ENCODE measurements around the gene GET3.

Gene GET3

DNA sequence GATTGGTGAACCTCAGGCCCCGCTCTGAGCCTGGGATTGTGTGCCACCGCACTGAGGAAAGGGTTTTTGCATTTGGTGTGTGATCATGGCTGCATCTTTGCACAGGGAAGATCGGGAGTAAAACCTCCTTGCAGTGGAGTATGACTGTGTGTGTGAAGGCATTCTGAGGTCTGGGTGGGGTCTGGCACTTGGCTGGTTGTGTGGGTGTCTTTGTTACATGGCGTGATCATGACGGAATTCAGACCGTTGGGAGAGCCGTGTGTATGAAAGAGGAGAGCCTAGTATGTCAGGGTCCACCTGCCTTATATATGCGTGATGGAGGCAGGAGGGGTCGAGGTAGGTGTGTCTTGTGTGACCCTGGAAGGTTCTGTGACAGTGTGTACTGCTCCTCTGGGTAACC is 13.6 kb downstream of the GET3 start:
- in situ Hi-C loops (cut with MboI; ENCODE audit: low sequenced_read_pairs): no loop called here

DNA sequence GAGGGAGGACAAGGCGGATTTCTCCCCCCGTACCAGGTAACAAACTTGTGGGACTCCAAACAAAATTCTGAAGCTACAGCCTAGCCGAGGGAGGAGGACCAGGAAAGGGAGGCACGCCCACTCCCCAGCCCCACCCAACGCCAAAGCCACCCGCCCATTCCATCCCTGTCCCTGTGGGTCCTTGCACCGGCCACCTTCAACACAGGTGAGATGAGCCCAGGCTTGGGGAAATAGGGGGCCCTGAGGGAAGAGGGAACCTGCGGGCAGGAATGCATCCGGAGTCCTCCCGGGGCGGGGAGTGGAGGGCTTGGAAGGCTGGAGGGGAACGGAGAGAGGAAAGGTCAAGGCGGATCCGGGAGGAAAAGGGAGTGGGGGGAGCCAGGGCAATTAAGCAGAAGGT is 14.3 kb downstream of the GET3 start, which contains the start of gene BEST2:
Gene BEST2 (plus strand): TSS at position 157 of the 400 bp plus-strand sequence. CDS start 802 bp downstream, outside the sequence.
- in situ Hi-C loops (cut with MboI; ENCODE audit: low sequenced_read_pairs): no loop called here

DNA sequence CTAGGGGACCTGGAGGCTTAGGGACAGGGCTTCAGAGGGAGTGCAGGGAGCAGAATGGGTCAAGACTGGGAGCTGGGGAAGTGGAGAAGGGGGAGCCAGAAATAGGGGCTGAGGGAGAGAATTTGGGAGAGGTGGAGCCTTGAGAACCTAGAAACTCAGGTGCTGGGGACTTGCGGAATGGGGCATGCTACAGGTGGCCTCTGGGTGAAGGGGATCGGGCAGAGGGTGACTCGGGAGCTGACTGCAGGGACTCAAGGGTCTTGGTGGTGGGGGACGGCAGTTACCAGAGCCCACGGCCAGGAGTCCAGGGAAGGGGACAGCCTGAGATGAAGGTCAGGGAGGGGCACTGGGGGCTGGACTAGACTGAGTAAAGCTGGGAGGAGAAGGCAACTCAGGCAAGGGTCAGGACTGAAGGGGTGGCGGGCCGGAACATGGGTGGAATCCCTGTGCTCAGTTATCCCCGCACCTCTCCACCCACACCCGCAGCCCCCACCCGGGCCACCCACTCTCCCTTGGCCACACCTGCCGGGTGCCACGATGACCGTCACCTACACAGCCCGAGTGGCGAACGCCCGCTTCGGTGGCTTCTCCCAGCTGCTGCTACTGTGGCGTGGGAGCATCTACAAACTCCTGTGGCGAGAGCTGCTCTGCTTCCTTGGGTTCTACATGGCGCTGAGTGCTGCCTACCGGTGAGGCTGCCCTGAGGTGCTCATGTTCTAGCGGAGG is 14.9 kb downstream of the GET3 start:
- in situ Hi-C loops (cut with MboI; ENCODE audit: low sequenced_read_pairs): no loop called here

DNA sequence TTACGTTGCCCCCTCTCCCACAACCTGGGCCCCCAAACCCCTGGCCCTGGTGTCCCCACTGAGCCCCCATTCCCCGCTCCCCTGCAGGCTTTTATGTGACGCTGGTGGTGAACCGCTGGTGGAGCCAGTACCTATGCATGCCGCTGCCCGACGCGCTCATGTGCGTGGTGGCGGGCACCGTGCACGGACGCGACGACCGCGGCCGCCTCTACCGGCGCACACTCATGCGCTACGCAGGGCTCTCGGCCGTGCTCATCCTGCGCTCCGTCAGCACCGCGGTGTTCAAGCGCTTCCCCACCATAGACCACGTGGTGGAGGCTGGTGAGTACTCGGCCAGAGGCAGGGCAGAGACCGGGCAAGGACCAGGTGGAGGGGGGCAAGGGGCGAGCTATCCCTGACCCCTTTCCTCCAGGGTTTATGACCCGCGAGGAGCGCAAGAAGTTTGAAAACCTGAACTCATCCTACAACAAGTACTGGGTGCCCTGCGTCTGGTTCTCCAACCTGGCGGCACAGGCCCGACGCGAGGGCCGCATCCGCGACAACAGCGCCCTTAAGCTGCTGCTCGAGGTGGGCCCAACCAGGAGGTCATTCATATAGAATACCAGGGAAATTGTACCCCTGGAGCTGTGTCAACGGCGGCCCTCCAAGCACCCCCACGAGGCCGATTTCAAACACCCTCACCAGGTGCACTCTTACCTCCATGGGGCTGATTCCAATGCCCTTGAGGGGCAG is 17.3 kb downstream of the GET3 start:
- in situ Hi-C loops (cut with MboI; ENCODE audit: low sequenced_read_pairs): no loop called here

DNA sequence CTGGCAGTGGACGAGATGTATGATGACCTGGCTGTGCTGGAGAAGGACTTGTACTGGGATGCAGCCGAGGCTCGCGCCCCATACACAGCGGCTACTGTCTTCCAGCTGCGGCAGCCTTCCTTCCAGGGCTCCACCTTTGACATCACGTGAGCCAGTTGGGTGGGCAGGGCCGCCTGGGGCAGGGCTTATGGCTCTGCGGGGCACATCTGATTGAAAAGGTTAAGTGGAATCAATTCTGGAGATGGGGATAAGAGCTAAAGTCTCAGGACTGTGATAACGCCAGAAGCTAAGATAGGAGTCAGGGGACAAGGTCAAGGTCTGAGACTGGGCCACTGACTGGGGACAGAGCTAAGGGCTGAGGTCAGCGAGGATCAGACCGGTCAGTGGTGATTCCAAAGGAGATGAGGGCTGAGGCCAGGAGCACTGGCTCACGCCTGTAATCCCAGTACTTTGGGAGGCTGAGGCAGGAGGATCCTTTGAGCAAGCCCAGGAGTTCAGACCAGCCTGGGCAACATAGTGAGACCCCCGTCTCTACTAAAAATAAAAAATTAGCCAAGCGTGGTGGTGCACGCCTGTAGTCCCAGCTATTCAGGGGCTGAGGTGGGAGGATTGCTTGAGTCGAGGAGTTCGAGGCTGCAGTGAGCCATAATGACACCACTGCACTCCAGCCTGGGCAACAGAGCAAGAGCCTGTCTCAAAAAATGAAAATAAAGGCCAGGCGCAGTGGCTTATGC is 19.0 kb downstream of the GET3 start:
- in situ Hi-C loops (cut with MboI; ENCODE audit: low sequenced_read_pairs): no loop called here

DNA sequence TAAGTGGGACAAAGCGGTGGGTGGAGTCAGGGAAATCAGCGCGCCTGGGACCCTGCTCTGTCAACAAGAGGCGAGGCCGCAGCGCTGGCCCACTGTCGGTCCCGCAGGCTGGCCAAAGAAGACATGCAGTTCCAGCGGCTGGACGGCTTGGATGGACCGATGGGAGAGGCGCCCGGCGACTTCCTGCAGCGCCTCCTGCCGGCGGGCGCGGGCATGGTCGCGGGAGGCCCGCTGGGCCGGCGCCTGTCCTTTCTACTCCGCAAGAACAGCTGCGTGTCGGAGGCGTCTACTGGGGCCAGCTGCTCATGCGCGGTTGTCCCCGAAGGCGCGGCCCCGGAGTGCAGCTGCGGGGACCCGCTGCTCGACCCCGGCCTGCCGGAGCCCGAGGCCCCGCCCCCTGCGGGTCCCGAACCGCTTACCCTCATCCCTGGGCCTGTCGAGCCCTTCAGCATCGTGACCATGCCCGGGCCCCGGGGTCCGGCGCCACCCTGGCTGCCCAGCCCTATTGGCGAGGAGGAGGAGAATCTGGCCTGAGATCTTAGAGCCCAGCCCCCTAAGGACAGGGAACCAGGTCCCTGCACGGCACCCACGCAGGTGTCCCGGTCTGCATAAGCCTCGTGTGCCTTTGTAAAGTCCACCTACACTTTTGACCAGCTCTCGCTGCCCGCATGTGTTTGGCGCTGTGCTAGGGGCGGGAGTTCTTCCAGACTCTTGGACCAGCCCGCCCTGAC is 20.4 kb downstream of the GET3 start:
- in situ Hi-C loops (cut with MboI; ENCODE audit: low sequenced_read_pairs): no loop called here

DNA sequence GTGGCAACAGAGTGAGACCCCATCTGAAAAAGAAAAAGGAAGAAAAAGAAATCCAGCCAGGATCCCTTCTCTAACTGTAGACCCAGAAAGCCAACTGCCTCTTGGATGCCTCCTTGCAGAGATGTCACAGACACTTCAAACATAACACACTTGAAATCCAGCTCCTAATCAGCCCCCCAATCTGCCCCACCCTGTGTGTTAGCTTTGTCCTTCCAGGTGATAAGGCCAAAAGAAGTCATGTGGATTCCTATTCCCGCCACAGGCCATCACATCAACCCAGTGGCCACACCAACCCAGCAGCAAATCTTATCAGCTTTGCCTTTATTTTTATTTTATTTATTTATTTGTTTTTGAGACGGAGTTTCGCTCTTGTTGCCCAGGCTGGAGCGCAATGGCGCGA is 22.4 kb downstream of the GET3 start:
- in situ Hi-C loops (cut with MboI; ENCODE audit: low sequenced_read_pairs): no loop called here

DNA sequence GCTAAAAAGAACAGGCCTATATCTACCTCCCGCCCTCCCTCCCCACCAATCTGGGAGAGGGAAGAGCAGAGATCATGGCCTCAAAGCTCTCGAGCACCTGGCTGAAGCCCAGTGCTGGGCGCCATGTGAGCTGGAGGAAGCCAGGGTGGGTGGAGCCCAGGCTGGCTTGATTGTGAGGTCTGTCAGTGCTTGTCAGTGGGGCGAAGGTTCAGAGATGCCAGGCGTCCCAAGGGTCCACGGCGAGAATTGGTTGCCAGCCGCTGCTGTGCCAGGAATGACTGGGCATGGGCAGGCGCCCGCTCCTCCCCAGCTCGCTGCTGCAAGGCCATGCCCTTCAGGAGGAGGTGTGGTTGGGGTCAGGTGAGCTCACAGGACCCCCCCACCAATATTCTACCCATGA is 25.8 kb downstream of the GET3 start:
- in situ Hi-C loops (cut with MboI; ENCODE audit: low sequenced_read_pairs): no loop called here

DNA sequence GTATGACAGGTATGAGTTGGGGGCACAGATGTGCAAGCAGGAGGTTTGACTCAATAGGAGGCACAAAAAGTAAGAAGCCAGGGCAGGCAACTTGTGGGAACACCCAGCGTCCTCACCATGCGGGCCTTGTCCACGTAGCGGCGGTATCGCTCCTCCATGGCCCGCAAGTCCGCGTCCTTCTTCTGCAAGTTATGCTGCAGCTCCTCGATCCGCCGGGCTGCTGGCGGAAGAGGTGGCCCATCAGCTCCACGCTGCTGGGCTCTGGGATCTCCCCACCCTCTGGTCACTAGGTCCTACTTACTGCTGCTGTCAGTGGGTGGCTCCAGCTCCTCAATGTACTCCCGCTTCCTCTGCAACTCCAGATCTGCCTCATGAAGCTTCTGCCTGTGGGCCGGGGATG is 27.4 kb downstream of the GET3 start:
- in situ Hi-C loops (cut with MboI; ENCODE audit: low sequenced_read_pairs): loop anchor here (5.0 kb wide), 1 partner anchor 43 kb away; the partner anchor contains the start of gene RNASEH2A

DNA sequence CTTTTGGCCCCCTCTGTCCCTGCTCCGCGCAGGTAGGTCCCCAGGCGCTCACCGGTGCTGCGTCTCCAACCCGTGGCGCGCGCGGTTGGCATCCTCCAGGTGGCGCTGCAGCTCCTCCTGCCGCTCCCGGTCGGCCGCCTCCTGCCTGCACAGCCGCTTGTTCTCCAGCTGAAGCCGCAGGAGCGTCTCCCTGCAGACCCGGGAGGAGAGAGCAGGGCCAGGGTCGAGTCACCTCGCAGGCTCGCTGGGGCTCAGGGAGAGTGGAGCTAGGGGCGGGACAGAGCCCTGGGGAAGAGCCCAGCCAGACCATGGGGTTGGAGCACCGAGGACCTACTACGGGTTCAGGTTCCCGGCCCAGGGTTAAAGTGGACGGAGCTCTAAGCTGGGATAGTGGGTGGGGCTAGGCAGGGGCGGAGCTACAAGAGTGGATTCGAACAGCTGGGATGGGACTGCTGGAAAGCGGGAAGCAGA is 28.8 kb downstream of the GET3 start:
- in situ Hi-C loops (cut with MboI; ENCODE audit: low sequenced_read_pairs): loop anchor here (5.0 kb wide), 1 partner anchor 41 kb away; the partner anchor contains the start of gene RNASEH2A

DNA sequence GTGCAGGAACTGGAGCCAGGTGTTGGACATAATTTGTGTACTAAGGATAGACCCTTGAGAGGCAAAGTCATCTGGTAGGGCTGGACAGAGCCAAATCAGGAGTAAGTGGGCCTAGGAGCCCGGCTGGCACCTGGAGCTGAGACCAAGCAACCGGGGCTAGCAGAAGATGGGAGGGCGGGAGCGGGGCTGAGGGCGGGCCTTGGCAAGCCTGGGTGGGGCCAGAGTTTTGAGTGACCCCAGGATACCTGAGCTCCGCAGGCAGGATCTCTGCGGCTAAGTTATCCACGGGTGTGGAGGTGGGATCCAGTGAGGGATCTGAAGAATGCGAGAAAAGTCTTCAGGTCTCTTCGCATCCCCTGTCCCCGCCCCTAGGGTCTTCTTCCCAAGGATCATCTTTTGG is 29.9 kb downstream of the GET3 start:
- in situ Hi-C loops (cut with MboI; ENCODE audit: low sequenced_read_pairs): loop anchor here (5.0 kb wide), 1 partner anchor 40 kb away; the partner anchor contains the start of gene RNASEH2A

DNA sequence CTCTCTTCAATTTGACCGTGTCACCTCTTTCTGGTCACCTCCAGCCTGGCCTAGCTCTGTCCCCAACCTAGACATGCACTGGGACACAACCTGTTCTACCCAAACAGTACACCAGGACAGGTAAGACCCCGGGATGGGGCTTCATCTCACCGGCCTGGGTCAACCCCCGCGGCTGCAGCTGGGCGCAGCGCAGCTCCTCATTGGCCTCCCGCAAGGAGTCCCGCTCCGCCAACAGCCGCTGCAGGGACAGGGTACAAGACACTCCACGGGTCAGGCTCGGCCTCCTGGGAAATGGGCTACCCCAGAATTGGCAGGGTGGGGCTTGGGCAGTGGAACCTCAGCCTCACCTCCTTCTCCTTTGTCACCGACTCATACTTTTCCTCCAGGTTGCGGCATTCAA is 30.4 kb downstream of the GET3 start:
- in situ Hi-C loops (cut with MboI; ENCODE audit: low sequenced_read_pairs): loop anchor here (5.0 kb wide), 1 partner anchor 40 kb away; the partner anchor contains the start of gene RNASEH2A

DNA sequence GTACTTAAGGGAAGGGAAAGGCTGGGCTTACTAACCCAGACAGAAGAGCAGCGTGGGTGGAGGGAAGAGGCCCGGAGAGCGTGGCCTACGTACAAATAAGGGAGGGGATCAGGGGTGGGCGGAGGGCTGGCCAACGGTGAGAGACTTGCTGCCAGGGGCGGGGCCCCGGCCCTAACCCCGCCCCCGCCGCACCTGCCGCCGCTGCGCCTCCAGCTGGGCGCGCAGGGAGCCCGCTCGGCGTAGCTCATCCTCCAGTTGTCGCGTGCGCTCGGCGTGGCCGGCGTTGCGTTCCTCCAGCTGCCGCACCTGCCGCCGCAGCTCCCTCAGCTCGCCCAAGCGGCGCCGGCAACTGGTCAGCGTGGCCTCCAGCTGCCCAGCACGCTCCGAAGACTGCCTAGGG is 32.4 kb downstream of the GET3 start:
- in situ Hi-C loops (cut with MboI; ENCODE audit: low sequenced_read_pairs): loop anchor here (5.0 kb wide), 1 partner anchor 38 kb away; the partner anchor contains the start of gene RNASEH2A

DNA sequence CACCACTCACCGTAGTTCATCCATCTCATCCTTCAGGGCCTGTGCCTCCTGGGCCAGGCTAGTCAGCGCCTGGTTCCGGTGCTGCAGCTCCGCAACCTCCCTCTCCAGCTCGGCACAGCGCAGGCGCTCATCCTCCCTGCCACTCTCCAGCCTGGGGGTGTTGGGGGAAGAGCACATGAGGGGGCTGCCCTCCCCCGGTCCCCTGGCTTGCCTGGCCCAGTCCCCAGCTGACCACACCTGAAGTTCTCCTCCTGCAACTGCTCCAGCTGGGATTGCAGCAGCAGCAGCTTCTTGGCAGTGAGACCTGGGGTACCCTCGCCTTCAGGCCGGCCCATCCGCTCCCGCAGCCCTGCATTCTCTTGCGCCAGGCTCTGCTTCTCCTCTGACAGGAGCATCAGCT is 33.6 kb downstream of the GET3 start:
- in situ Hi-C loops (cut with MboI; ENCODE audit: low sequenced_read_pairs): no loop called here

DNA sequence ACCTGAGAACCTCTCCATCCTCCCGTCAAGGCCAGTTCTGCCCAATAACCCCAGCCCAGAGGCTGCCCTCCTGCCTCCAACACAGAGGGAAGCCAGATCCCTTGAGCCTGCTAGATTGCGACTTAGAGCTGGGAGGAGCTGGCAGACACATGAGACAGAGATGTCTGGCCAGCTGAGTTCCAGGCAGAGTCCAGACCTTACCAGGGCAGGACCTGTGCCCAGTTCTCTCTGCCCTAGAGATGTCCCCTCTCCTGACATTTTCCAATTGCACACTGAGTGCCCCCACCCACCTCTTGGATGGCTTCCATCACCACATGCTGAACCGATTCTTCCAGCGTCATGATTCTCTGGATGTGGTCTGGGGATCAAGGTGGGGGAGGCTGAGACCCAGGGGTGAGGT is 35.0 kb downstream of the GET3 start:
- in situ Hi-C loops (cut with MboI; ENCODE audit: low sequenced_read_pairs): no loop called here

DNA sequence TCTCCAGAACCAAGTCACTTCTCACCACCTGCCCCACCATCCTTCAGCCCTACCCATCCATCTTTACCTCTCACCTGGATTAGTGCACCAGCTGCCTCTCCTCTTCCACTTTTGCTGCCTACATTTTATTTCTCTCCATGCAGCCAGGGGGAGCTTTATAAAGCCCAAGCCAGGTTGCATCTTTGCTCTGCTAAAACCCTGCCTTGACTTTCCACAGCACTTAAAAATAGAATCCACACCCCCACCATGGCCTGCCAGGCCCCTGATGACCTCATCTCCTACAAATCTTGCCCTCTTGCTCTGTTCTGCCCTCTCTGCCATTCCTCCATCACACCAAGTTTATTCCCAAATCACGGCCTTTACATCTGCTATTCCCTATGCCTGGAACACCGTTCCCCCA is 36.3 kb downstream of the GET3 start:
- in situ Hi-C loops (cut with MboI; ENCODE audit: low sequenced_read_pairs): no loop called here

DNA sequence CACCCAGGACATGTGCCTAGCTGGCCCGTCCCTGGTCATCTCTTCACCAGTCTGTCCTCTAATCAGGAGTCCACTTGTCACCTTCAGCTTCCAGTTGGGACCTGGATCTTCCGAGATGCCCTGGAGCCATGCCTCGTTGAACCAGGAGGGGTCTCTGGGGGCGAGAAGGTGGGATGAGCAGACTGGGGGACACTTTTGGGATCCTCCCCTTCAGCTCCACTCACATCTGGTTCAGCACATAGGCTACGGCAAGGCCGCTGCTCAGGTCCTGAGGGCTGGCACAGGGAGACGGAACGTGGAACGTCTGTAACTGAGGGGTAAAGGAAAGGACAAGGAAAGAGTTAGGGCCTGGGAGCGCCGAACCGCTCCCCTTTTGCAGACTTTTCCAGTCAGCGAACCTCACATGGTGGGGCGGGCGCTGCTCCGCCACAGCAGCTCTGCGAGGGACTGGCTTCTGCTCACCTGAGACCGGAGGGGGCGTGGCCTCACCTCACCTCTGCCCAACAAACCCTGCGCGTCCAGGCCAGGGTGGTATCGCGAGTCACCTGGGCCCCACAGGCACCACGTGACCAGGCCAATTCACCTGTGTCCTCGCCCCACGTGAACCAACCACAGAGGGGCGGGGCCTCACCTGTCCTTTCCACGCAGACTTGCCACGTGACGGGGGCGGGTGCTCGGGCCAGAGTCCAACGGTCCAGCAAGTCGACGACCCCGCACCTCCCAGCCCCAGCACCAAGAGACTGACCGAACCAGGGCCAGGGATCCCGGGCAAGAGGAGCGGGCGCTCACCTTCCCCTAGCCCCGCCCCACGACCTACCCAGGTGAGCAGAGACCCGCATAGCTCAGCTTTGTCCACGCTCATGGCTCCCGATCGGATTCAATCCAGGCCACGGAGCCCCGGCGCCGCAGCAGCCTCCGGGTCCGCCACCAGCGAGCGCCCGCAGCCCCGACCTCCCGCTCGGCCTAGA is 37.6 kb downstream of the GET3 start, which contains the start of gene HOOK2:
Gene HOOK2 (minus strand): TSS at position 965 of the 968 bp plus-strand sequence. CDS start 103 bp downstream, at position 862.
- in situ Hi-C loops (cut with MboI; ENCODE audit: low sequenced_read_pairs): no loop called here

DNA sequence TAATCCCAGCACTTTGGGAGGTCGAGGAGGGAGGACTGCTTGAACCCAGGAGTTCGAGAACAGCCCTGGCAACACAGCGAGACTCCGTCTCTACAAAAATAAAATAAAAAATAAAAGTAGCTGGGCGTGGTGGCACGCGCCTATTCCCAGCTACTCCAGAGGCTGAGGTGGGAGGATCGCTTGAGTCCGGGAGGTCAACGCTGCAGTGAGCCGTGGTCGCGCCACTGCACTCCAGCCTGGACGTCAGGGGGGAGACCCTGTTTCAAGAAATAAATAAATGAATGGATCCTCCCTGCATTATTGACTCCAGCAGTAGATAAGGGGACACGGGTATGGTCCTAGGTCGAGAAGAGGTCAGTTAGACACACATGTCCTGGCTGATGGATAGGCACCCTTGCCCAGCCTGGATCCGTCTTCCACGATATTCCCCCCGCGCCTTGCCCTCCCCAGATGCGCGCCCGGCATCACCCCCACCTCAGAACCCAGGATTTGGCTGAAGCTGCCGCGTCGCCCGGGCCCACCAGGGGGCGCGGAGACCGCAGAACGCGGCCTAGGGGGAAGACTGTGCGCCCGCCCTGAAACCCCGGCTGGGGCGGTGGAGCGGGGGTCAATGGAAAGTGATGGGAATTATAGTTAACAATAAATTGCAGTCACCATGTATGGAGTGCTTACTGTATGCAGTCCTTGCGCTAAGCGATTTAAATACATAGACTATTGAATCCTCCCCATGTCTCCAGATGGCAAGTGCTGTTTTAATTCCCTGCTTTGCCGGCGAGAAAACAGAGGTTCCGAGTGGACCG is 40.1 kb downstream of the GET3 start:
- in situ Hi-C loops (cut with MboI; ENCODE audit: low sequenced_read_pairs): no loop called here
